Ascending aorta (tissue), 2 donors: ENCODE measurements around the gene CD52. TPM values are rescaled to one million over a fixed set of nuclear protein-coding genes. Genes with fewer than 3 reads are reported as not detected.

Experiments used
- DNase-seq, 2 donors: peaks; one replicate each; pipeline ENCODE4 v3.0.0-alpha.2; 2019; ENCODE audit warnings: low spot score in 2 of 2
- H3K27ac ChIP-seq, 2 donors: fragments of 200-600 bp; sonication (generic); one replicate each; pipeline ENCODE4 v1.5.1; 2016 to 2017; ENCODE audit warnings: mild to moderate bottlenecking in 1 of 2
- H3K27me3 ChIP-seq: fragments of 200-600 bp; sonication (generic); one replicate; pipeline ENCODE4 v1.5.1; 2017
- H3K36me3 ChIP-seq, 2 donors: fragments of 200-600 bp; sonication (generic); one replicate each; pipeline ENCODE4 v1.5.1; 2016
- H3K4me1 ChIP-seq, 2 donors: fragments of 200-600 bp; sonication (generic); one replicate each; pipeline ENCODE4 v1.5.1; 2016 to 2017; ENCODE audit warnings: mild to moderate bottlenecking in 1 of 2
- H3K4me3 ChIP-seq, 2 donors: fragments of 200-600 bp; sonication (generic); one replicate each; pipeline ENCODE4 v1.5.1; 2016 to 2017; ENCODE audit warnings: mild to moderate bottlenecking in 1 of 2
- H3K9me3 ChIP-seq, 2 donors: fragments of 200-600 bp; sonication (generic); one replicate each; pipeline ENCODE4 v1.5.1; 2016
- intact Hi-C: fragments of 100-400 bp; cut with DNase I; formaldehyde crosslinking; loops from one replicate; pipeline ENCODE4 v1.15.1; 2023
- total RNA-seq: library from RNA; depleted of rRNA; stranded (reverse); fragments of >200 nt; gene quantifications from one replicate; pipeline ENCODE4 v1.1.0, GENCODE V29; 2016
- TF ChIP-seq, protein P1 (sequence below), 3 experiments: fragments of 200-600 bp in 2 of 3; fragments of 450-650 bp in 1 of 3; sonication (generic) in 2 of 3; IDR thresholded peaks; one replicate each; pipeline ENCODE4 v1.5.1; 2016 to 2019; ENCODE audit warnings: antibody characterized with exemption in 3 of 3, mild to moderate bottlenecking in 1 of 3, moderate library complexity in 1 of 3

Gene CD52
- total RNA-seq, 1 donor from 2014 or later, result not detected

DNA sequence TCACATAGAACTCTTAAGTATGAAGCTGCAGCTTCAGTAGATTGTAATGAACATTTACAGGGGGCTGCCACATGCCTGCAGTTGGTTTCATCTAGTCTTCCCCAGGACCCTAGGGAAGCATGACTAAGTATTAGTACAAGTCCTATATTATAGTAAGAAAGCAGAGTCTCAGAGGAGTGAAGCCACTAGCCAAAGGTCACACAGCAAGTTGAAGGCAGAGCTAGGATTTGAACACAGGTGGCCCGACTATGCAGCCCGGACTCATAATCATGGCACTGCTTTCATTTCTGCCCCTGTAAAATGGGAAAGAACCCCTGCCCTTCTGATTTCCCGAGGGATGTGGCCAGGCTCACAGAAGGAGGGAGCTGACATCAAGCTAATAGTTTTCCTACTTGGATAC lies 44.6 kb downstream of the CD52 start:
- Histone ChIP-seq H3K4me1 (no peaks in the 10 kb centered on the region), H3K27ac (no peak overlapping the region), H3K27me3 (peaks cover 14% of the 10 kb centered on the region), H3K36me3 (no peaks in the 10 kb centered on the region), H3K4me3 (no peak overlapping the region), H3K9me3 (no peaks in the 10 kb centered on the region)
- DNase-seq, result no peak
- TF ChIP-seq, protein P1, sequence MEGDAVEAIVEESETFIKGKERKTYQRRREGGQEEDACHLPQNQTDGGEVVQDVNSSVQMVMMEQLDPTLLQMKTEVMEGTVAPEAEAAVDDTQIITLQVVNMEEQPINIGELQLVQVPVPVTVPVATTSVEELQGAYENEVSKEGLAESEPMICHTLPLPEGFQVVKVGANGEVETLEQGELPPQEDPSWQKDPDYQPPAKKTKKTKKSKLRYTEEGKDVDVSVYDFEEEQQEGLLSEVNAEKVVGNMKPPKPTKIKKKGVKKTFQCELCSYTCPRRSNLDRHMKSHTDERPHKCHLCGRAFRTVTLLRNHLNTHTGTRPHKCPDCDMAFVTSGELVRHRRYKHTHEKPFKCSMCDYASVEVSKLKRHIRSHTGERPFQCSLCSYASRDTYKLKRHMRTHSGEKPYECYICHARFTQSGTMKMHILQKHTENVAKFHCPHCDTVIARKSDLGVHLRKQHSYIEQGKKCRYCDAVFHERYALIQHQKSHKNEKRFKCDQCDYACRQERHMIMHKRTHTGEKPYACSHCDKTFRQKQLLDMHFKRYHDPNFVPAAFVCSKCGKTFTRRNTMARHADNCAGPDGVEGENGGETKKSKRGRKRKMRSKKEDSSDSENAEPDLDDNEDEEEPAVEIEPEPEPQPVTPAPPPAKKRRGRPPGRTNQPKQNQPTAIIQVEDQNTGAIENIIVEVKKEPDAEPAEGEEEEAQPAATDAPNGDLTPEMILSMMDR (IDR thresholded peaks at IDR 0.05), result no peak
- intact Hi-C loops, result no loop called here

DNA sequence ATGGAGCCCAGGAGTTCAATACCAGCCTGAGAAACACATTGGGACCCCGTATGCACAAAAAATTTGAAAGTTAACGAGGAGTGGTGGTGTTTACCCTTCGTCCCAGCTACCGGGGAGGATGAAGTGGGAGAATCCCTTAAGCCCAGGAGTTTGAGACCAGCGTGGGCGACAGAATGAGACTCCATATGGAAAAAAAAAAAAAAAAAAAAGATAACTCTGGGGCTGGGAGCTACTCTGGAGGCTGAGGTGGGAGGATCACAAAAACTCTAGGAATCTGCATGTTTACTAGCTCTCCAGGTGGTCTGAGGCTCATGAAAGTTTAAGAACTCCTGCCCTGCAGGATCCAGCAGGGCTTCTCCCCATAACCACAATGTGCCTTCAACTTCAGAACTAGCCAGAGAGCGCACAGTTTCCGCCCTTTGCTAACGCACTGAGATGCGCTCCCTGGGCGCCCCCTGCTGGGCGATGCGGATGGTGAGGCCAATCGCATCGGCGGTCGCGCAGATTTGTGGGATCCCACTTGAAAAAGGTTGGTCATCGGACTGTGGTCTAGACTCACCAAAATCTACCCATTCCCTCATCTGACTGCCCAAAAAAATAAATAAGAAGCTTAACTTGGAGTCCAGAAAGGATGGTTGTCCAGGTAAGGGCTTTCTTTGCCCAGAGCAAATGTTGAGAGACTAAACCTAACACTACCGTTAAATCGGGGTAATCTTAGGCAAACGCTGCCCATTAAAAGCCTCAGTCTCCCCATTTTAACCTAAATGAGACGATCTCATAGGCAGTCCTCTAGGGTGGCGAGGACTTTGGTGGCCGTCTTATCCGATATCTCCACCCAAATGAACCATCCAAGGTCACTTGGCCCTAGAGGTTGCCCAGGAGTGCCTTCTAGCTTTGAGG lies 46.0 kb downstream of the CD52 start:
- intact Hi-C loops, result no loop called here
- H3K9me3 ChIP-seq, result no peaks in the 10 kb centered on the region
- TF ChIP-seq, protein P1 (IDR thresholded peaks at IDR 0.05), result peak; percentile 58 to 70 (median 62)
- peak in 1 of 2 donors; percentile 80 for DNase-seq
- H3K36me3 ChIP-seq, result no peaks in the 10 kb centered on the region
- no peak overlapping the region for H3K4me3 ChIP-seq
- no peaks in the 10 kb centered on the region for H3K4me1 ChIP-seq
- no peak overlapping the region for H3K27ac ChIP-seq
- H3K27me3 ChIP-seq, result peaks cover 14% of the 10 kb centered on the region

DNA sequence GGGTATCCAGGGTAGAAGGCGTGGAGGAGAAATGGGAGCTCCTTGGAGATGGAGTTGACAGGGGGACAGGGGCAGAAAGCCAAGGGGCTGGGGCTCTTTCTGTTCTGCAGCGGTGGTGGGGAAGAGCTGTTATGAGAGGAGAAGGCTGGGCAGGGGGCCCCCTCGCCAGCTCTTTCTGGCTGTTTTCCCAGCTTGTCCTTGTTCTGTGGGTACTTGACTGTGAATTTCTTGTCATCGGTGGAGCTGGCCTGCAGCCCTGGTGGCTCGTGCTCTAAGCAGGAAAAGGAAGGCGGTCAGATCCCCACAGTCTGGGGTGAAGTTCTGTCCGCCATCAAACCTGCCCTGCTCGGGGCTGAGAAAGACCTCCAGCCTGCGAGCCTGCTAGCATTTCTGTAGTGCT lies 47.2 kb downstream of the CD52 start:
- intact Hi-C loops, result no loop called here
- Histone ChIP-seq H3K9me3 (no peaks in the 10 kb centered on the region), H3K4me1 (no peaks in the 10 kb centered on the region), H3K27me3 (peaks cover 12% of the 10 kb centered on the region), H3K27ac (no peak overlapping the region), H3K36me3 (no peaks in the 10 kb centered on the region), H3K4me3 (no peak overlapping the region)
- TF ChIP-seq, protein P1 (IDR thresholded peaks at IDR 0.05), result no peak
- DNase-seq, result no peak

DNA sequence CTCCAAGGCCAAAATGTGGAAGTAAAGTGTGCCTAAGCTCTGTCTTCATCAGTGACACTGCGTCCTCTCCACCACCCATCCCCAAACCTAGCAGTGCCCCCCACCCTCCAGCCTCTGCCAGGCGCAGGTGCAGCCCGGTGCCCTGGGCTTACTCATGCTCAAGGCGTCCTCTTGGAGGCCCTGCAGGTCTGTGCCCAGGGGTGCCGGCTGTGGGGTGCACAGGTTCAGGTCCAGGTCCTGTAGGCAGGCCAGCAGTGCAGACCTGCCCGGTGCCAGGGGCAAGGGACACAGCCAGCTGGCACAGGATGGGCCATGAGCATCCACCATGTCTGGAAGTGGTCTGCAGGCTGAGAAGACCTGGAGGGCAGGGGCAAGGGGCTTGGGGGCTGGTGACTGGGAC lies 49.7 kb downstream of the CD52 start:
- H3K27me3 ChIP-seq, result no peaks in the 10 kb centered on the region
- H3K4me3 ChIP-seq, result no peak overlapping the region
- intact Hi-C loops, result no loop called here
- no peak for DNase-seq
- no peaks in the 10 kb centered on the region for H3K36me3 ChIP-seq
- TF ChIP-seq, protein P1 (IDR thresholded peaks at IDR 0.05), result no peak
- H3K27ac ChIP-seq, result no peak overlapping the region
- H3K9me3 ChIP-seq, result no peaks in the 10 kb centered on the region
- no peaks in the 10 kb centered on the region for H3K4me1 ChIP-seq

DNA sequence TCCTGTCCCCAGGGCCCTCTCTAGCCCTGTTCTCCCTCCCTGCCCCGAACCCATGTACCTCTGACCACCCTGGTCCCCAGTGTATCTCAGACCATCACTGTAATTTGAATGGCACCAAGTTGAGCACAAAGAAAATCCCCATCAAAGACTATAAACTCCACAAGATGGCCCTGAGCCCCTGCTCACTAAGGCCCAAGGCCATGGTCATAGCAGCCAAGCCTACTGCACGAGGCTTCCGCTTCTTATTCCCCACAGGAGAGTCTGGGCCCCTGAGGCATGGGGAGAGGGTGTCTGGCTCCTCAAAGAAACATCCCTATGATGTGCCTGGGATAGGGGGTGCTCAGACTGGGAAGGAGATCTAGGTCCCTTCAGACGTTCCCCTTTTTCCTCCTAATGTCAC lies 50.2 kb downstream of the CD52 start:
- no peaks in the 10 kb centered on the region for H3K9me3 ChIP-seq
- H3K27ac ChIP-seq, result no peak overlapping the region
- intact Hi-C loops, result no loop called here
- TF ChIP-seq, protein P1 (IDR thresholded peaks at IDR 0.05), result no peak
- no peaks in the 10 kb centered on the region for H3K4me1 ChIP-seq
- H3K36me3 ChIP-seq, result no peaks in the 10 kb centered on the region
- H3K4me3 ChIP-seq, result no peak overlapping the region
- no peak for DNase-seq
- H3K27me3 ChIP-seq, result no peaks in the 10 kb centered on the region
